HT1080 (cell line): ENCODE measurements around the gene SLX4IP. TPM values are rescaled to one million over a fixed set of nuclear protein-coding genes. Genes with fewer than 3 reads are reported as not detected.
"Not testable (repeated sequence)": the region's sequence is repeated elsewhere in the genome, so short reads cannot be mapped to it uniquely, and the experiment has no call there.

ENCODE experiments used
- DNase-seq: peaks from one replicate; pipeline ENCODE4 v3.0.0-alpha.2; 2015; ENCODE audit warnings: low read depth
- polyA plus RNA-seq, 2 experiments: library from polyadenylated mRNA; depleted of rRNA; stranded (reverse); fragments of >200 nt; gene quantifications; 2 replicates each; pipeline ENCODE4 v1.2.3, GENCODE V29; 2015
- total RNA-seq: library from RNA; depleted of rRNA; stranded (reverse); fragments of >200 nt; shearing (Covaris generic); gene quantifications from 2 replicates; pipeline ENCODE4 v1.2.3, GENCODE V29; 2014; rRNA removed

The SLX4IP gene
- total RNA-seq: 3.7 and 3.9 TPM in 2 replicates
- 1.5 and 2.5 TPM in 2 replicates for polyA plus RNA-seq (2015; cell fraction: cytosol; rRNA removed)
- 4.2 and 5.5 TPM in 2 replicates for polyA plus RNA-seq (2015; cell fraction: nucleus; rRNA removed)

- DNase-seq: peak; percentile 96
Measured at GRCh38 chr20:10434832-10435812, at the start of gene SLX4IP. Gene SLX4IP, plus strand, starts transcription at chr20:10435305. Its CDS starts 22,900 bp downstream, at chr20:10458205.

GRCh38 chr20:10385850-10386544 lies 49.1 kb upstream of the SLX4IP start:
- DNase-seq: no peak

GRCh38 chr20:10387686-10388085 lies 47.4 kb upstream of the SLX4IP start:
- DNase-seq: no peak

GRCh38 chr20:10388597-10388996 lies 46.5 kb upstream of the SLX4IP start:
- no peak for DNase-seq

- DNase-seq: no peak
Measured at GRCh38 chr20:10390709-10391108, 44.4 kb upstream of the SLX4IP start.

GRCh38 chr20:10394752-10395151 lies 40.4 kb upstream of the SLX4IP start:
- DNase-seq: not testable (repeated sequence)

- no peak for DNase-seq
Measured at GRCh38 chr20:10398834-10399369, 36.2 kb upstream of the SLX4IP start.

- no peak for DNase-seq
Measured at GRCh38 chr20:10402938-10403608, 32.0 kb upstream of the SLX4IP start.

GRCh38 chr20:10404023-10404628 lies 31.0 kb upstream of the SLX4IP start:
- no peak for DNase-seq

GRCh38 chr20:10404959-10405530 lies 30.1 kb upstream of the SLX4IP start:
- no peak for DNase-seq

GRCh38 chr20:10408108-10408813 lies 26.8 kb upstream of the SLX4IP start:
- DNase-seq: no peak

GRCh38 chr20:10411673-10412072 lies 23.4 kb upstream of the SLX4IP start:
- DNase-seq: no peak

- no peak for DNase-seq
Measured at GRCh38 chr20:10412591-10413408, 22.3 kb upstream of the SLX4IP start.

- peak; percentile 27 for DNase-seq
Measured at GRCh38 chr20:10415013-10415650, 20.0 kb upstream of the SLX4IP start.

- DNase-seq: not testable (repeated sequence)
Measured at GRCh38 chr20:10417218-10417617, 17.9 kb upstream of the SLX4IP start.

- DNase-seq: peak; percentile 49
Measured at GRCh38 chr20:10419550-10420133, 15.5 kb upstream of the SLX4IP start.

GRCh38 chr20:10423735-10424134 lies 11.4 kb upstream of the SLX4IP start:
- DNase-seq: no peak
